HG02973 (cell line): Measurements from ENCODE around the gene SPHKAP.
"Not testable (repeated sequence)": the region's sequence is repeated elsewhere in the genome, so short reads cannot be mapped to it uniquely, and the experiment has no call there.

ENCODE experiments used
- ATAC-seq: cut with Tn5 transposase; IDR thresholded peaks from one replicate; pipeline ENCODE4 v1.9.1; 2021; ENCODE audit warnings: moderate library complexity; ENCODE audit not compliant: unreplicated experiment

Gene SPHKAP

GRCh38 chr2:228104215-228104614, 77.3 kb downstream of the SPHKAP start:
- ATAC-seq, result no peak

DNA sequence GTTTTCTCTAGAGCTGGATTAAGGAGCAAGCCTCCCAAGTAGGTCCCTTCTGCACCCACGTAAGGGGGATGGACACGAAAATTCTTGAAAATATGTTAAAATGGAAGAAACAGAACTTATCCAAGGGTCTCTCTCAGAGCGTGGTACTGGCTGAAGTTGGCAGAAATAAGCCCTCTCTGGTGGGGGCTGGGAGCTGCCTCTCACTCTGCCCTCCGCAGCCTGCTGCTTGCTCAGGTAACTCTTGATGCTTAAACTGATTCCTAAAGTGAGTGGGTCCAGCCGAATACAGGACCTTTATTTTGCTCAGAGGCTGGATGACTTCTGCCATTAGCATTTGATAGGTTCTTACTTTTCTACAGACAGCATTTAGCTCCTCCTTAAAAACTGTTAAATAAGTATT, 78.1 kb downstream of the SPHKAP start:
- no peak for ATAC-seq

GRCh38 chr2:228102949-228103348, 78.5 kb downstream of the SPHKAP start:
- ATAC-seq, result no peak

GRCh38 chr2:228094377-228094921, 87.0 kb downstream of the SPHKAP start:
- no peak for ATAC-seq

DNA sequence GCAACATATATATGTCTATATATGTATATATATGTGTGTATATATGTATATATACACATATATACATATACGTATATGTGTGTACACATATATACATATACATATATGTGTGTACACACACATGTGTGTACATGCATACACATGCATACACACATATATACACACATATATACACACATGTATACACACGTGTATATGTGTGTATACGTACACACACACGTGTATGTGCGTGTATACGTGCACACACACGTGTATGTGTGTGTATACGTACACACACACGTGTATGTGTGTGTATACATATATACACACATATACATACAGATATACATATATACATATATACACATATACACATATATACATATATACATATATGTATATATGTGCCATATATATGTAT, 89.4 kb downstream of the SPHKAP start:
- ATAC-seq, result no peak

GRCh38 chr2:228086561-228086960, 94.9 kb downstream of the SPHKAP start:
- ATAC-seq, result no peak

GRCh38 chr2:228084717-228085116, 96.8 kb downstream of the SPHKAP start:
- no peak for ATAC-seq

DNA sequence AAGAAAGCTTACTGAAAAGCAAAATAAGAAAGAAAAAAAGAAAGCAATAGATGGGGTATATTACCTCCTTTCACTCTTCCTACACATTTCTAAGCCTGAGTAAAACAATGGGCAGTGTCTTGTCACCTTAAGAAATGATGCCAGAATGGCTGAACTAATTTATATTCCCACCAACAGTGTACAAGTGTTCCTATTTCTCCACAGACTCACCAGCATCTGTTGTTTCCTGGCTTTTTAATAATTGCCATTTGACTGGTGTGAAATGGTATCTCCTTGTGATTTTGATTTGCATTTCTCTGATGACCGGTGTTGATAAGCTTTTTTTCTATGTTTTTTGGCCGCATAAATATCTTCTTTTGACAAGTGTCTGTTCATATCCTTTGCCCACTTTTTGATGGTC, 98.4 kb downstream of the SPHKAP start:
- no peak for ATAC-seq

DNA sequence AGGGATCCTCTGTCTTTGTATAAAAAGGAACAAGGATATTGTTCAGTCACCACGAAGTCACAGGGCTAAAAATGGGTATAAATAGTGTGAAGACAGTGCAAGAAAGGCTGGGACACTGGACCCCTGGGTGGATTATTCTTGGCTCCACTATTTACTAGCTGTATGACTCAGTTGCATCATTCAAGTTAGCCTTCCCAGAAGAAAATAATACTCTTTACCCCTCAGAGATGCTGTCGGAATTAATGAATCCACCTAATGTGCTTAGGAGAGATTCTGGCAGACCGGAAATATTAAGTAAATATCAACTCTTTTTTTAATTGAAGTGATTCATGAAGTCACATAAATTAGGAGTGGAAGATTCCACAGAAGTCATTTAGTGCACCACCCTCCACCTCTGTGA, 98.9 kb downstream of the SPHKAP start:
- no peak for ATAC-seq

DNA sequence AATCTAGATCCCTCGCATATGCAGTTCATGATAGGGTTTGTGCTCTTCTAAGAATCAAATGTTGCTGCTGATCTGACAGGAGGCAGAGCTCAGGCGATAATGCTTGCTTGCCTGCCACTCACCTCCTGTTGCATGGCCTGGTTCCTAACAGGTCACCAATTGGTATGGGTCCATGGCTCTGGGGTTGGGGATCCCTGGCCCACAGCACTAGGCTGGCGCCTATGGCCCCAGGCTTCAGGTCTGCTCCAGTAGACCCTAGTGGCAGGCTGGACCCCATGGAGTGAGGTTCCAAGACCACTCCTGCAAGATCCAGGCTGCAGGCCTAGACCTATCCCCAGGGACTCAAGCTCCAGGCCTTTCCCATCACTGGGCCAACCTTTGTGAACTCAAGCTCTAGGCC, 102.3 kb downstream of the SPHKAP start:
- ATAC-seq, result no peak

- not testable (repeated sequence) for ATAC-seq
These were observed 104.8 kb downstream of the SPHKAP start for GRCh38 chr2:228076695-228077094.

DNA sequence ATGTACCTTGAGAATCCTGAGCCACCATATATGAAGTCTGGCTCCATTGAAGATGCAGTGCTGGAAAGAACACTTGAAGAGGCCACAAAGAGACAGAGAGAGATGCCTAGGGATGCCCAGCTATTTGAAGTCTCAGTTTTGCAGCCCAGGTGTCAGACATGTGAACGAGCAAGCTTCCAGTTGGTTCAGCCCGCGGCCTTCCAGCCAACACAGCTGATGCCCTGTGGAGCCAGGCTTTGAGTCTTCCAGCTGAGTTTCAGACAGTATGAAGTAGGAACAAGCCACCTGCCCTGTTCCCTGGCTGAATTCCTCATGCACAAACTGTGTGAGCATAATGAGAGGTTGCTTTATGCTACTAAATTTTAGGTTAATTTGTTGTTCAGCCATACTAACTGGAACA, 108.8 kb downstream of the SPHKAP start:
- ATAC-seq, result no peak

GRCh38 chr2:228067309-228067708, 114.2 kb downstream of the SPHKAP start:
- ATAC-seq, result no peak

- no peak for ATAC-seq
These were observed 115.2 kb downstream of the SPHKAP start for GRCh38 chr2:228066126-228066798.

GRCh38 chr2:228065686-228066085, 115.8 kb downstream of the SPHKAP start:
- ATAC-seq, result no peak

GRCh38 chr2:228064796-228065315, 116.6 kb downstream of the SPHKAP start:
- ATAC-seq, result no peak

DNA sequence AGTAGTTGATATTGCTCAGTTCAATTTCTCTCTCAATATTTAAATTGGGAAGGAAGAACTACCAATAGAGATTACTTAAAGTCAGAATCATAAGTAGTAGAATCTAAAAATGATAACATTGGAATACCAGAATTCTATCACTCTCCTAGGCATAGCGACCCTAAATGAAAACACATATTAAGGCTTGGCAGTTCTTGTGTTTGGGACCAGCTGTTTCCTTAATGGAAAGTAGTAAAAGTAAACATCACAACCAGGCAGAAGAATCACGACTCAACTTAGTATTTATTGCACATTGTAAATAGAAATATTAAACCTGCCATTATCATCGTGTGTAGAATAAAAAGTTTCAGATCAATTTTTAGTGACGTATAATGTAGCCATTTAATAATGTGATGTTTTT, 117.5 kb downstream of the SPHKAP start:
- no peak for ATAC-seq

DNA sequence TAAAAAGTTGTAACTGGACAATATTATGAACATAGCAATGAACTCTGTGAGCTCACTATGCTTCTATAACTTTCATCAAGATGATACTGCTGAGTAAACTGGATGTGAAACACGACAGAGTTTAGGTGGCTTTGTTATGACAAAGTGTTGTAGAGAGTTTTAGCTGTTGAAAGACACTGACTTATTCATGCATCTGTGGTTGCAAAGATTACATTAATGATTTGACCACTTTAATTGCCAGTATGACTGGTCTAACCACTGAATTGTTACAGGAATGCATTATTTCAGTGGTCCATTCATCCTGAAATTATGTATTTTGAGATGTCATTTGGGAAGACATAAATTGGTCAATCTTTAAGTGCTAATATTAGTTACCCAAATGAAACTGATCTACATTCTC, 117.9 kb downstream of the SPHKAP start:
- no peak for ATAC-seq

GRCh38 chr2:228059735-228060134, 121.8 kb downstream of the SPHKAP start:
- no peak for ATAC-seq

DNA sequence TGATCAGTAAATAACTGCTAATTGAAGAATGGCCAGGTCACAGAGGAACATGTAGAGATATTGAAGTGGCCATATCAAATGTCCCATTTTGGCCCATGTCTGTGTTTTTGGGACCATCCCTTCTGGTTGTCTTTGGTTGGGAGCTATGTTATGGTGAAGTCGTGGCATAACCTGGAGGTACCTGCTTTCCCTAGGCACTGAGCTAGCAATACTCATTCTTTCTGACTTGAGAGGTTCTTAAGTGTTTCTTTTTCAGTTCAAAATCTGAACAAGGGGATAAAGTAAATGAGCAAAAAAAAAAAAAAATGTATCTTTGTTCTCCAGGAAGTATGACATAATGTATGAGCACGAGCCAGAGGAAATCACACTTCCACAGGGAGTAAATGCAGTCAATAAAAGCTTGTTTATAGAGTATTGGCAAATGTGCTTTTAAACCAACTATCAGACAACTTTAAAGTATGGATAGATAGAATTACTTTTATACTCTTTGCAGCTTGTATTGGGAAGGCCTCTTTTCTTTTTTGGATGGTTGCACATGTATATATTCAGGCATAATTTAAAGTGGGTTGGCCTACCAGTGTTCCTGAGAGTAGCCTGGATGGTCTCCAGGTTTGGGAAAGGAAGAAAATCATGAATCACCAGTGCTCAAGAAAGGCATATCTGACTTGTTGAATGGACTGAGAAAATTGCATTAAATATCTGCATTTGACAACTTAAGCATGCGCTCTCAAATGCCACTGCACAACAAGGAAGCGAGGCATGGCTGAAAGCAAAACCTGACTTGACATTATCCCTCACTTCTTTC, 125.0 kb downstream of the SPHKAP start:
- no peak for ATAC-seq

DNA sequence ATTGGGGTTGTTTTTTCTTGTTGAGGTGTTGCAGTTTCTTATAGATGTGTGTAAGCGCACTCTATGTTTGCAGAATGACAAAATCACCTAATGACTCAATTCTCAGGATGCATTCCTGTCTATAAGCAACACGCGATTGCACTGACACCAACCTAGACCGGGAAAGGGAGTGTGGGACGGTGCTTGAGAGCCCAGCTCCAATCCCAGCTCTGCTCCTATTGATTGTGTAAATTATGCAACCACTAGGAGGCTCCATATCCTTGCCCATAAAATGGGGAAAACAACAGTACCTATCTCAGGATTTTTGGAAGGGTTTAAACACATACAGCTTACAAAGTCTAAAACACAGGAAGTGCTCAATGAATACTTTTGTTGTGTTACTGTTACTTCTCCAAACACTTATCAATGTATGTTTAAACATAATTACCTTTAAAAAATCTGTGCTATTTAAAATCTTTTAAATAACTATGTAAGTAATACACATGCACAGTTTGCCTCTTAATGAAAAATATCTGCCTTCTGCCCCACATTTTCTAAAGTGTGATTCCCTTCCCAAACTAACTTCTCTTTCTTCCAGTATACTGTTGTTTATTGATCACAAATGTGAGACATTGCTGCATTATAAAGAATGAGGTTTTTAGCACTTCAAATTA, 132.5 kb downstream of the SPHKAP start:
- ATAC-seq, result no peak
